ENCODE results near the gene LMX1A.

- no peak for TF ChIP-seq PATZ1 (CRISPR knock-in tag; IDR thresholded peaks at IDR 0.05; ENCODE audit: borderline replicate concordance)
- TF ChIP-seq CREB5 (CRISPR knock-in tag; IDR thresholded peaks at IDR 0.05; ENCODE audit: low read depth) = no peak
- no peak for TF ChIP-seq ISL1 (CRISPR knock-in tag; IDR thresholded peaks at IDR 0.05)
Observed at GRCh38 chr1:165344736-165345135, 11.8 kb downstream of the LMX1A start.
